Measurements from ENCODE around the gene ATP5IF1. TPM values are rescaled to one million over a fixed set of nuclear protein-coding genes. Genes with fewer than 3 reads are reported as not detected.
A peak's percentile ranks its signal among the peaks of the same experiment; 100 is the strongest.

ATP5IF1 gene
- total and polyA plus RNA-seq, 2 of the 8 experiments (the other 6 are each of a cell fraction or from before 2014, with no cell fraction given), result 198 to 242 TPM

DNA sequence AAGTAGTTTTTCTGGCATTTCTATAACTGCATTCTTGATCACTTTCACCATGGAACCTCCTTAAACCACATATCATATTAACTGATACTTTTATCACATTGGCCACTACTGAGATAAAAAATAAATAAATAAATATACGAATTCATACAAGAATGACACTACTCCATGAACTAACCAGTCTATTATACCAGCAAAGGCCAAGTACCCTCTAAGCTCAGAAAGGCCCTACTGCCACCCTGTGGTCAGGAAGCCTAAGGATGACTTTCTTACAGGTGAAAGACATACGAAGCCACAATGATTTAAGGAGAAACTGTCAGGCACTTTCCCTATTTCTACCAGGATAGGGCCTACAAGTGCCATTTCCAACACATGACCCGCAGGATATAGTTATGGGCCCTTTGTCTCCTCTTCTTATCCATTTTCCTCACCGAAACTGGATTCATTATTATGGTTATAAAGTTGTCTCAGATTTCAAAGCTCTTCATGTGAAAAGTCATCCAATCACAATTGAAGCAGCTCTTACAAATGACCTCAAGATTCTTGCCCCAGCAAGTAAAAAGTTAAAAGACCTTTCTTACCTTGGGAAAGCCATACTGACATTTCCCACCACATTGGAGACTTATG lies 27.0 kb upstream of the ATP5IF1 start:
- Histone ChIP-seq H3K79me1 (ENCODE audit: low read depth, low read length) (no peaks in the 10 kb centered on the region), H3K4me3 (ENCODE audit: extremely low read depth in 1 of 4, insufficient read depth in 2 of 4, low read depth in 3 of 4, low read length in 4 of 4) (no peak overlapping the region), H2BK5ac (ENCODE audit: low read depth, low read length) (no peak overlapping the region), H3K79me2 (ENCODE audit: control insufficient read depth in 1 of 2, insufficient read depth in 2 of 2, low read length in 2 of 2) (0 out of 4 replicates have a peak, but pooled peaks cover 0 to 7% of the 10 kb centered on the region in 2 experiments), H3K4me1 (replicated peaks in 1 of 4; ENCODE audit: control insufficient read depth in 3 of 4, insufficient read depth in 4 of 4, low read length in 3 of 4) (no peaks in the 10 kb centered on the region), H3K23ac (ENCODE audit: insufficient read length) (no peak overlapping the region), H4K5ac (ENCODE audit: insufficient read length, low read depth, low read length) (no peak overlapping the region), H3K9me3 (ENCODE audit: insufficient read depth in 2 of 2, low read depth in 1 of 2, low read length in 1 of 2) (no peaks in the 10 kb centered on the region), H4K91ac (replicated peaks; ENCODE audit: insufficient read length, low read length) (no peak overlapping the region), H3K23me2 (ENCODE audit: low read depth, low read length) (no peaks in the 10 kb centered on the region), H4K20me1 (replicated peaks in 1 of 2; ENCODE audit: control insufficient read depth in 1 of 2, insufficient read depth in 2 of 2, low read length in 2 of 2) (peaks cover 0 to 3% of the 10 kb centered on the region in 2 experiments), H3K9ac (replicated peaks in 1 of 4; ENCODE audit: extremely low read depth in 1 of 4, low read depth in 3 of 4, low read length in 3 of 4) (no peak overlapping the region), H3K4me2 (ENCODE audit: insufficient read depth in 1 of 2, low read depth in 2 of 2, low read length in 2 of 2) (no peak overlapping the region), H2AFZ (ENCODE audit: low read length) (no peak overlapping the region), H3K36me3 (ENCODE audit: control insufficient read depth in 2 of 4, insufficient read depth in 4 of 4, low read length in 3 of 4) (peaks cover 8 to 53% (median 31%) of the 10 kb centered on the region in 4 experiments), H2BK120ac (replicated peaks; ENCODE audit: low read depth, low read length) (no peak overlapping the region), H3K4ac (replicated peaks; ENCODE audit: insufficient read length, low read depth, low read length) (no peak overlapping the region), H3K27ac (ENCODE audit: low read depth, low read length) (no peak overlapping the region), H3K27me3 (replicated peaks in 1 of 4; ENCODE audit: control insufficient read depth in 3 of 4, extremely low read depth in 1 of 4, insufficient read depth in 3 of 4, low read length in 3 of 4) (no peaks in the 10 kb centered on the region), H3K18ac (ENCODE audit: extremely low read depth, low read length) (no peak overlapping the region), H2BK15ac (ENCODE audit: low read length) (no peak overlapping the region), H2AK5ac (ENCODE audit: low read depth, low read length) (no peak overlapping the region), H4K8ac (ENCODE audit: extremely low read depth, insufficient read depth, low read length) (no peak overlapping the region), H2BK20ac (ENCODE audit: low read length) (no peak overlapping the region), H3K14ac (ENCODE audit: insufficient read length) (no peak overlapping the region), H2BK12ac (ENCODE audit: low read depth, low read length) (no peak overlapping the region), H3K56ac (replicated peaks; ENCODE audit: insufficient read length, low read depth, low read length) (no peak overlapping the region)
- ChIA-PET POLR2A (ENCODE audit: partially characterized antibody) (interaction anchor here (0.9 to 1.7 kb wide), 2 partner anchors 121 to 249 kb away, joined by 3 to 4 read pairs; partner anchors contain the start of genes EYA3 and XKR8), CTCF (ENCODE audit: partially characterized antibody) (interaction anchor here (0.6 to 3.7 kb wide), 26 partner anchors 9 to 353 kb away, joined by 3 to 52 read pairs (median 4); partner anchors contain the start of gene EYA3)
- DNase-seq (ENCODE audit: low read depth in 1 of 2, low spot score in 2 of 2) (peak in 1 of 2 experiments; percentile 53), FAIRE-seq (peak; percentile 50)
- WGBS, 2 experiments (ENCODE audit: extremely low coverage in 1 of 2, insufficient coverage in 1 of 2, insufficient read length in 1 of 2, insufficient replicate concordance in 2 of 2, low coverage in 1 of 2, low lambda C conversion rate in 2 of 2, missing lambda C conversion rate in 1 of 2), result 77% methylated on average over 4 of the region's 4 CpGs; no CpG with 5 or more reads in 1 of the 2 experiments
- TF ChIP-seq, protein P1, sequence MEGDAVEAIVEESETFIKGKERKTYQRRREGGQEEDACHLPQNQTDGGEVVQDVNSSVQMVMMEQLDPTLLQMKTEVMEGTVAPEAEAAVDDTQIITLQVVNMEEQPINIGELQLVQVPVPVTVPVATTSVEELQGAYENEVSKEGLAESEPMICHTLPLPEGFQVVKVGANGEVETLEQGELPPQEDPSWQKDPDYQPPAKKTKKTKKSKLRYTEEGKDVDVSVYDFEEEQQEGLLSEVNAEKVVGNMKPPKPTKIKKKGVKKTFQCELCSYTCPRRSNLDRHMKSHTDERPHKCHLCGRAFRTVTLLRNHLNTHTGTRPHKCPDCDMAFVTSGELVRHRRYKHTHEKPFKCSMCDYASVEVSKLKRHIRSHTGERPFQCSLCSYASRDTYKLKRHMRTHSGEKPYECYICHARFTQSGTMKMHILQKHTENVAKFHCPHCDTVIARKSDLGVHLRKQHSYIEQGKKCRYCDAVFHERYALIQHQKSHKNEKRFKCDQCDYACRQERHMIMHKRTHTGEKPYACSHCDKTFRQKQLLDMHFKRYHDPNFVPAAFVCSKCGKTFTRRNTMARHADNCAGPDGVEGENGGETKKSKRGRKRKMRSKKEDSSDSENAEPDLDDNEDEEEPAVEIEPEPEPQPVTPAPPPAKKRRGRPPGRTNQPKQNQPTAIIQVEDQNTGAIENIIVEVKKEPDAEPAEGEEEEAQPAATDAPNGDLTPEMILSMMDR (IDR thresholded peaks at IDR 0.05; ENCODE audit: control extremely low read depth in 1 of 3, insufficient read depth in 1 of 3, low read depth in 1 of 3, low read length in 3 of 3), result peak in 2 of 3 experiments; percentile 77 to 79; a peak in 3 of 4 replicates
- TF ChIP-seq RAD21 (IDR thresholded peaks at IDR 0.05 in 1 of 2, conservative IDR thresholded peaks at IDR 0.05 in 1 of 2; ENCODE audit: low read depth in 2 of 2, low read length in 2 of 2) (peak; percentile 89 to 91), RBBP5 (IDR thresholded peaks at IDR 0.05; ENCODE audit: borderline replicate concordance, low read depth, low read length) (no peak), SIX5 (IDR thresholded peaks at IDR 0.05; ENCODE audit: low read depth, low read length) (no peak), SP4 (IDR thresholded peaks at IDR 0.05; ENCODE audit: low read length) (no peak), CEBPB (IDR thresholded peaks at IDR 0.05; ENCODE audit: low read depth, low read length) (no peak), SIN3A (conservative IDR thresholded peaks at IDR 0.05 in 1 of 2, IDR thresholded peaks at IDR 0.05 in 1 of 2; ENCODE audit: low read depth in 1 of 2, low read length in 2 of 2) (no peak), BCL11A (IDR thresholded peaks at IDR 0.05; ENCODE audit: low read depth in 2 of 2, low read length in 2 of 2) (no peak)
- TF ChIP-seq, protein P2, sequence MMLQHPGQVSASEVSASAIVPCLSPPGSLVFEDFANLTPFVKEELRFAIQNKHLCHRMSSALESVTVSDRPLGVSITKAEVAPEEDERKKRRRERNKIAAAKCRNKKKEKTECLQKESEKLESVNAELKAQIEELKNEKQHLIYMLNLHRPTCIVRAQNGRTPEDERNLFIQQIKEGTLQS (IDR thresholded peaks at IDR 0.05; ENCODE audit: insufficient read depth, low read depth, low read length), result no peak

Measured in H1 (cell line).